GM21526 (cell line): ENCODE data around the gene LDLRAD3.

Source experiments
- ATAC-seq: cut with Tn5 transposase; IDR thresholded peaks from one replicate; pipeline ENCODE4 v1.9.1; 2021; ENCODE audit warnings: moderate library complexity; ENCODE audit not compliant: unreplicated experiment, low FRiP score

The LDLRAD3 gene

GRCh38 chr11:35953081-35953760 lies 9.4 kb downstream of the LDLRAD3 start:
- ATAC-seq: no peak

DNA sequence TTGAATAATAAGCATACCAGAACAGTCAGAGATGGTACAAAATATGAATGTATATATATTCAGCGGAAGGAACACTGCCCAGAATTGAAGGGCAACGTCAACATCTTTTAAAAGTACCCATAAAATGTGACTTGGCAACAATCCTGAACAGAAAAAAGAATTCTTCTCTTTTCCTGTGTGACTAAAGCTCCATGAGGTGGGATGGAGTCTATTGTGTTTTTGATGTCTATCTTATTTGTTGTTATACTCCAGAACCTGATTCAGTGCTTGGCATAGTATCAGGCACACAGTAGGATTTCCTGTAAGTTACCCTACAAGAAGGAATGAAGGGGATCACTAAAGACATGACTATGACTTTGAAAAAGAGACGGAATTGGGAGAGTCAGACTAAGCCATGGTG lies 10.3 kb downstream of the LDLRAD3 start:
- no peak for ATAC-seq

- no peak for ATAC-seq
Observed at GRCh38 chr11:35955636-35956035, 11.8 kb downstream of the LDLRAD3 start.

DNA sequence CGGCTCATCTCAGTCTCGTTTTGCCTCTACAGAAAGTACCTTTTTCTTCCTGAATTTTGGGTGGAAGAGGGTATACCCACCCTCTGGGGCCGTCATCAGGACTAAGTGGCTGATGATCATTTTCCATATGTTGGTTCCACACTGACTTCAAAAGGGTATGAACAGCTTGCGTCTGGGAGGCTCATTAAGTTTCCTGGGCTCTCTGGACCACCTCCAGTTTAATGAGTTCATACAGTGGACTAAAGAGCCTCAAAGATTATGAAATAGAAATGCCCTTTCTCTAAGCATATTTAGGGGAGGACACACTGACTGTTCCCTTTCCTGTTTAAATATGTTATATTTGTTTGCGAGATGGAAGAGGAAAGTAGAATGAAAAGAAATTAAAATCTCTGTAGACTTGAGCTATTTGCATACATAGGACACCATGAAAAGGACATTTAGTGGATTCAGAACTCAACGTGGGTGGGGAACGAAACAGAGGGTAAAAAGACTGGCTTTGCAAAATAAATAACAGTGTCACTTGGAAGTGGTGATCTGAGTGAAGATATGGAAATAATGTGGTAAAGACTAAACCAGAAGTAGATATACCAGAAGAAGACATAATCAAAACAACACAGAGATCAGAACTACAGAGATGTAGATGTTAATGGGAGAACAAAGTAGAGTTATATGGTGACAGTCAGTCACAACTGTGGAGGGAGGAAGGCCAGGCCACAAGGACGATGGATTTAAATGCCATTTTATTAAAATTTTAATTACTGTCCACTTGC lies 18.7 kb downstream of the LDLRAD3 start:
- no peak for ATAC-seq

DNA sequence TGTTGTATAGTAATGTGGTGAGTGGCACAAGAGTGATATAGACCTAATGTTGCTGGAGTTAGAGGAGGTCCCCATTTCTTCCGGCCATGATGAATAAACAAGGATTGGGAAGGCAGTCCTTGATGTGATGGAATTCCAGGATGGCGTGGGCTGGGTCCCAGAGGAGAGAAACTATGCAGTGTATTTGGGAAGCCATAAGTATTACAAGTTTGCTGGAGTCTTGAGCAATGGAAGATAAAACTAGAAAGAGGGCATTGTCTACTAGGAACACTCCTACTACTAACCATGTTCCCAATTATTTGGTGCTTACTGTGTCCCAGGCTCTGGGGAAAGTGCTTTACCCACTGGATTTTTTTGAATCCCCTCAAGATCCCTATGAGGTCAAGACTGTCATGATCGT lies 20.0 kb downstream of the LDLRAD3 start:
- no peak for ATAC-seq

- no peak for ATAC-seq
Observed at GRCh38 chr11:35964841-35965240, 21.0 kb downstream of the LDLRAD3 start.

DNA sequence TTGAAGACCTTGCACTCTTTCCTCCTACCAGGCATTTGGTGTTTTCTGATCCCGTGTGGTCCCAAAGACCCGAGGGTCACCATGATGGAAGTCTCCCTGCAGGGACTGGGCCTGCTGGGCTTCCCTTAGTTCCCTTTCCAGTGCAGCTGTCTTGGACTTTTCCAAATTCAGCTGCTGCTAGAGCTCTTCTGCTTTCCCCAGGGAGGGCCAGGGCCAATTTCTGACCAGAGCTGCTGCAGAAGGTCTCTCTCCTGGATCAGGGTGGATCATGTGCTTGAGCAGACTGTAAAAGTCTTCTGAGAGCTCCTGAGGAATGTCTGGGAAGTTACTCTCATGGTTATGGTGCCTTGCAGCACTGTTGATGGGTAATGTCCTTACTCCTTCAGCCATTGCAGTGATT lies 23.2 kb downstream of the LDLRAD3 start:
- ATAC-seq: no peak

GRCh38 chr11:35968386-35969088 lies 24.7 kb downstream of the LDLRAD3 start:
- ATAC-seq: no peak

GRCh38 chr11:35969089-35970042 lies 25.5 kb downstream of the LDLRAD3 start:
- ATAC-seq: no peak

DNA sequence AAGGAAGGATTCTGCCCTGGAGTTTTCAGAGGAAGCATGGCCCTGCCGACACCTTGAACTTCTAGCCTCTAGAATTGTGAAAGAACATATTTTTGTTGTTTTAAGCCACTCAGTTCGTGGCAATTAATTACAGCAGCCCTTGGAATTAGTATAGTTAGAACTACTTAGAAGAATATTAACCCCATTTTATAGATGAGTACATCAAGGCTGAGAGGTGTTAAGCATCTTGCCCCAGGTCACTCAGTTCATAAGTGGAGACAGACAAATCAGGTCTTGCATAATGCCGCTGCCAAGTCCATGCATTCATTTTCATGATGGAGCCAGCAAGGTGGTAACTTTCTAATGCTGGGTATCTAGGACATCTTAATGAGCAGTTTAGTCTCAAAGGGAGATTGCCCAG lies 26.6 kb downstream of the LDLRAD3 start:
- no peak for ATAC-seq

DNA sequence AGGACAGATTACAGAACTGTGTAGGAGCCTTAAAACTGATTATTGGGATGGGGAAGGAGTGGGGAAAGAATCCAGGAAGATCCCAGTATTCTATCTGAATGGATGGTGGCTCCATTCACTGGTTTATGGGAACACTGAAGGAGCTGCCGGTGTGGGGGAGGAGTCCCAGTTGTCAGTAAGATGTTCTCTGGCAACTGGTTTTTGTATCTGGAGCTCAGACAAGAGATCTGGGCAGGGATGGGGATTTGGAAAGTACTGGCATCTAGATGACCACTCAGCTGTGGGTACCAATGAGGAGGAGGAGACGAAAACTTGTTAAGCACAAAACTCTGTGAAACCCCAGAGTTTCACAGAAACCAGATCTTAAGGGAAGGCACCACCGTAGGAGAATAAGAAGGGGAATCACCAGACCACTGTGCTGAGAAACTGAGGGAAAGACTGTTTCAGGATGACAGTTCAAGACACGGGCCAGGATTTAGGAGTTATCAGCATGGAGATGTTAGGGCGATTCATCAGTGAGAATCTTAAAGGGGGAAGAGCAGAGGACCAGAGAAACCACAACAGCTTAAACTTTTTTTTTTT lies 28.1 kb downstream of the LDLRAD3 start:
- no peak for ATAC-seq

DNA sequence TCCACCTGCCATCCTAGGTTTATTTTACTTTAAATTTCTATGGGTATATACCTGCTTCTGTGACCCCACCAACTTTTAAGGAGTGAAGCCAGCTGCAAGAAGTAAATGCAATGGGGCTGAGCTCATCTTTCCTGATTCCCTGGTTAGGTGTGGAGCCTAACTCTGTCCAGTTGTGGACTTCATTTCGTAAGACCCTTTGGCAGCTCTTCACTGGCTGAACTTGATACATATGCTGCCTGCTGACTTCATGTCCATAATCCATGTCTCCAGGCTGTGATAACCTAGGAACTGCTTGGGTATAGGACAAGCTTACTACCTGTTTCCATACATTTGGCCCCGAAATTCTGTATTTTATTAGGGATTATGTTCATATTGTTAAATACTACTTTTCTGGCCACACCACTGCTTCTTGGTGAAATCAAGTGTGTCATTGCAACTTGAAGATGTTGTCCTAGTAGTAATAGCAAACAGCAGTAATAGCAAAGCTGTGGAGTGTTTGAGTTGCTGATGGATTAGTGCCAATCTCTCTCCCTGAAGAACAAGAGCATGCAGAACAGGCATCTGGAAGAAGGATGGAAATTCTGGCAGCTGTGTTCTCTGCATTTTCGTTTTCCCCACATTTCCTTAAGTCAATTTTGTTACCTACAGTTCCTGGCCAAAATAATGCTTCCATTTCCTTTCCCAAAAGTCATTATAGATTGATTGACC lies 31.2 kb downstream of the LDLRAD3 start:
- ATAC-seq: no peak

DNA sequence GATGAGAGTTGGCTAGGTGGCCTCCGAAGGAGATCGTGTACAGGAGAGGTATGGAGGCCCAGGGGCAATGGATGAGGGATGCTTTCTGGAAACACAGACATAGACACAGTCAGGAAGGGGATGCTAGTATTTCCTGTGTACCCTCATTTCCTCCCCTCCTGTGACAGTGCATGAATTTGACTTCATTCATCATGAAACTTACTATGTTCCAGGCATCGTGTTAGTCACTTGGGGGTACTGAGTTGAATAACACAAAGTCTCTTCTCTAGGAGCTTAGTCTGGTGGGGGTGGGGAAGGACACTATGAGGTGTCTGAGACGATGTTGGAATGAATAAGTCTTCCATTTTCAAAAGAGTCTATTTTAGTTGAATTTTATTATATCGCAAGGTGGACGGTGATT lies 32.6 kb downstream of the LDLRAD3 start:
- no peak for ATAC-seq

- ATAC-seq: no peak
Observed at GRCh38 chr11:35978183-35978582, 34.3 kb downstream of the LDLRAD3 start.

- ATAC-seq: no peak
Observed at GRCh38 chr11:35978891-35979290, 35.0 kb downstream of the LDLRAD3 start.

- no peak for ATAC-seq
Observed at GRCh38 chr11:35980686-35981390, 37.0 kb downstream of the LDLRAD3 start.

GRCh38 chr11:35981581-35981980 lies 37.7 kb downstream of the LDLRAD3 start:
- no peak for ATAC-seq

- ATAC-seq: no peak
Observed at GRCh38 chr11:35982061-35982460, 38.2 kb downstream of the LDLRAD3 start.

GRCh38 chr11:35983981-35984380 lies 40.1 kb downstream of the LDLRAD3 start:
- no peak for ATAC-seq
